ENCODE data around the gene IFT81.

Gene IFT81

GRCh38 chr12:110141389-110141788 is 17.2 kb downstream of the IFT81 start:
- H3K27me3 ChIP-seq (ENCODE audit: insufficient read depth, low read depth): no peaks in the 10 kb centered on the region
- H3K4me1 ChIP-seq (ENCODE audit: low read depth, poor library complexity, severe bottlenecking): no peaks in the 10 kb centered on the region
- H2AFZ ChIP-seq (ENCODE audit: low read depth): no peak overlapping the region
- no peak overlapping the region for H3K4me3 ChIP-seq (IDR thresholded peaks at IDR 0.05; ENCODE audit: insufficient read depth, low read depth, low read length)
- TF ChIP-seq, protein P1, sequence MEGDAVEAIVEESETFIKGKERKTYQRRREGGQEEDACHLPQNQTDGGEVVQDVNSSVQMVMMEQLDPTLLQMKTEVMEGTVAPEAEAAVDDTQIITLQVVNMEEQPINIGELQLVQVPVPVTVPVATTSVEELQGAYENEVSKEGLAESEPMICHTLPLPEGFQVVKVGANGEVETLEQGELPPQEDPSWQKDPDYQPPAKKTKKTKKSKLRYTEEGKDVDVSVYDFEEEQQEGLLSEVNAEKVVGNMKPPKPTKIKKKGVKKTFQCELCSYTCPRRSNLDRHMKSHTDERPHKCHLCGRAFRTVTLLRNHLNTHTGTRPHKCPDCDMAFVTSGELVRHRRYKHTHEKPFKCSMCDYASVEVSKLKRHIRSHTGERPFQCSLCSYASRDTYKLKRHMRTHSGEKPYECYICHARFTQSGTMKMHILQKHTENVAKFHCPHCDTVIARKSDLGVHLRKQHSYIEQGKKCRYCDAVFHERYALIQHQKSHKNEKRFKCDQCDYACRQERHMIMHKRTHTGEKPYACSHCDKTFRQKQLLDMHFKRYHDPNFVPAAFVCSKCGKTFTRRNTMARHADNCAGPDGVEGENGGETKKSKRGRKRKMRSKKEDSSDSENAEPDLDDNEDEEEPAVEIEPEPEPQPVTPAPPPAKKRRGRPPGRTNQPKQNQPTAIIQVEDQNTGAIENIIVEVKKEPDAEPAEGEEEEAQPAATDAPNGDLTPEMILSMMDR (conservative IDR thresholded peaks at IDR 0.05; ENCODE audit: low read depth, low read length): no peak
- H3K9ac ChIP-seq: no peak overlapping the region
- no peak overlapping the region for H3K4me2 ChIP-seq
- H4K20me1 ChIP-seq (ENCODE audit: insufficient read depth): no peaks in the 10 kb centered on the region
- no peaks in the 10 kb centered on the region for H3K79me2 ChIP-seq (ENCODE audit: insufficient read depth, low read depth)
- no peak overlapping the region for H3K27ac ChIP-seq
- H3K36me3 ChIP-seq (ENCODE audit: insufficient read depth): no peaks in the 10 kb centered on the region

- Histone ChIP-seq H3K27ac (no peak overlapping the region), H3K9ac (no peak overlapping the region), H4K20me1 (ENCODE audit: insufficient read depth) (no peaks in the 10 kb centered on the region), H3K4me2 (no peak overlapping the region), H2AFZ (ENCODE audit: low read depth) (no peak overlapping the region), H3K4me3 (IDR thresholded peaks at IDR 0.05; ENCODE audit: insufficient read depth, low read depth, low read length) (no peak overlapping the region), H3K4me1 (ENCODE audit: low read depth, poor library complexity, severe bottlenecking) (peaks cover 6% of the 10 kb centered on the region), H3K36me3 (ENCODE audit: insufficient read depth) (no peaks in the 10 kb centered on the region), H3K27me3 (ENCODE audit: insufficient read depth, low read depth) (no peaks in the 10 kb centered on the region), H3K79me2 (ENCODE audit: insufficient read depth, low read depth) (no peaks in the 10 kb centered on the region)
- TF ChIP-seq, protein P1 (conservative IDR thresholded peaks at IDR 0.05; ENCODE audit: low read depth, low read length): no peak
These were observed 22.8 kb downstream of the IFT81 start for GRCh38 chr12:110146986-110147385.

- Histone ChIP-seq H3K4me3 (IDR thresholded peaks at IDR 0.05; ENCODE audit: insufficient read depth, low read depth, low read length) (no peak overlapping the region), H4K20me1 (ENCODE audit: insufficient read depth) (no peaks in the 10 kb centered on the region), H3K79me2 (ENCODE audit: insufficient read depth, low read depth) (no peaks in the 10 kb centered on the region), H3K36me3 (ENCODE audit: insufficient read depth) (no peaks in the 10 kb centered on the region), H3K9ac (no peak overlapping the region), H3K27me3 (ENCODE audit: insufficient read depth, low read depth) (no peaks in the 10 kb centered on the region), H2AFZ (ENCODE audit: low read depth) (no peak overlapping the region), H3K27ac (no peak overlapping the region), H3K4me2 (no peak overlapping the region), H3K4me1 (ENCODE audit: low read depth, poor library complexity, severe bottlenecking) (peaks cover 6% of the 10 kb centered on the region)
- TF ChIP-seq, protein P1 (conservative IDR thresholded peaks at IDR 0.05; ENCODE audit: low read depth, low read length): no peak
These were observed 25.0 kb downstream of the IFT81 start for GRCh38 chr12:110149086-110149660.

DNA sequence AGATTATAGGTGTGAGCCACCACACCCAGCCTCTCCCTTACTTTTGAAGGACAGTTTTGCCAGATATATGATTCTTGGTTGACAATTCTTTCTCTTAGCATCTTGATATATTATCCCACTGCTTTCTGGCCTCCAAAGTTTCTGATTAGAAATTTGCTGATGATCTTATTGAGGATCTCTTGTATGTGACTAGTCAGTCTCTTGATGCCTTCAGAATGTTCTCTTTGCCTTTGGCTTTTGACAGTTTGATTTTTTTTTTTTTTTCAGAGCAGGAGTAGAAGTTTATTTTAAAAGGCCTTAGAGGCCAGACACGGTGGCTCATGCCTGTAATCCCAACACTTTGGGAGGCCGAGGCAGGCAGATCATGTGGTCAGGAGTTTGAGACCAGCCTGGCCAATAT is 32.6 kb downstream of the IFT81 start:
- H3K27ac ChIP-seq: no peak overlapping the region
- H3K4me3 ChIP-seq (IDR thresholded peaks at IDR 0.05; ENCODE audit: insufficient read depth, low read depth, low read length): no peak overlapping the region
- no peak overlapping the region for H2AFZ ChIP-seq (ENCODE audit: low read depth)
- no peak overlapping the region for H3K9ac ChIP-seq
- no peaks in the 10 kb centered on the region for H3K36me3 ChIP-seq (ENCODE audit: insufficient read depth)
- H3K4me2 ChIP-seq: no peak overlapping the region
- H3K4me1 ChIP-seq (ENCODE audit: low read depth, poor library complexity, severe bottlenecking): peaks cover 4% of the 10 kb centered on the region
- TF ChIP-seq, protein P1 (conservative IDR thresholded peaks at IDR 0.05; ENCODE audit: low read depth, low read length): no peak
- H3K79me2 ChIP-seq (ENCODE audit: insufficient read depth, low read depth): no peaks in the 10 kb centered on the region
- no peaks in the 10 kb centered on the region for H3K27me3 ChIP-seq (ENCODE audit: insufficient read depth, low read depth)
- H4K20me1 ChIP-seq (ENCODE audit: insufficient read depth): no peaks in the 10 kb centered on the region

All from KMS-11 (cell line).